Measurements from ENCODE around the gene SECISBP2.

SECISBP2 gene

GRCh38 chr9:89351584-89352300 lies 33.4 kb downstream of the SECISBP2 start:
- no peak for DNase-seq

- no peak for DNase-seq
Measured at GRCh38 chr9:89352451-89352850, 34.2 kb downstream of the SECISBP2 start.

- no peak for DNase-seq
Measured at GRCh38 chr9:89352874-89353649, 34.8 kb downstream of the SECISBP2 start.

- no peak for DNase-seq
Measured at GRCh38 chr9:89353989-89354388, 35.7 kb downstream of the SECISBP2 start.

GRCh38 chr9:89354471-89354870 lies 36.2 kb downstream of the SECISBP2 start:
- DNase-seq, result no peak

- DNase-seq, result no peak
Measured at GRCh38 chr9:89356782-89357181, 38.5 kb downstream of the SECISBP2 start.

GRCh38 chr9:89357331-89358197 lies 39.3 kb downstream of the SECISBP2 start:
- no peak for DNase-seq

GRCh38 chr9:89358376-89358916 lies 40.1 kb downstream of the SECISBP2 start:
- DNase-seq, result no peak

GRCh38 chr9:89358985-89359384 lies 40.7 kb downstream of the SECISBP2 start:
- DNase-seq, result no peak

- no peak for DNase-seq
Measured at GRCh38 chr9:89359751-89360261, 41.5 kb downstream of the SECISBP2 start.

GRCh38 chr9:89360465-89360864 lies 42.2 kb downstream of the SECISBP2 start:
- DNase-seq, result no peak

GRCh38 chr9:89361031-89361430 lies 42.7 kb downstream of the SECISBP2 start:
- no peak for DNase-seq

GRCh38 chr9:89361816-89362646 lies 43.7 kb downstream of the SECISBP2 start:
- DNase-seq, result no peak

- no peak for DNase-seq
Measured at GRCh38 chr9:89362647-89363310, 44.5 kb downstream of the SECISBP2 start.

GRCh38 chr9:89363311-89363670 lies 45.0 kb downstream of the SECISBP2 start:
- DNase-seq, result no peak

- DNase-seq, result no peak
Measured at GRCh38 chr9:89363921-89364665, 45.8 kb downstream of the SECISBP2 start.

- DNase-seq, result no peak
Measured at GRCh38 chr9:89364666-89365531, 46.6 kb downstream of the SECISBP2 start.

- no peak for DNase-seq
Measured at GRCh38 chr9:89365532-89365912, 47.2 kb downstream of the SECISBP2 start.

GRCh38 chr9:89366711-89367110 lies 48.4 kb downstream of the SECISBP2 start:
- DNase-seq, result no peak

- no peak for DNase-seq
Measured at GRCh38 chr9:89367281-89367680, 49.0 kb downstream of the SECISBP2 start.
